HEK293 (cell line): ENCODE results near the gene SERPINA12.

ENCODE experiments used
- CTCF ChIA-PET: fragments of 350-600 bp; formaldehyde crosslinking; extraction: SDS; loops from one replicate; lab custom pipeline; 2021; ENCODE audit warnings: antibody characterized with exemption; lab: Yijun Ruan, JAX
- POLR2A ChIA-PET: fragments of 300-600 bp; formaldehyde crosslinking; extraction: SDS; loops from one replicate; lab custom pipeline; 2020; ENCODE audit warnings: antibody characterized with exemption, inconsistent platforms; lab: Yijun Ruan, JAX
- H3K27ac ChIP-seq: fragments of 200-500 bp; sonication (Bioruptor generic); 2 replicates; pipeline ENCODE4 v1.5.1; 2014; ENCODE audit warnings: low read depth, low read length, control low read depth, inconsistent platforms; ENCODE audit errors: extremely low read depth
- H3K36me3 ChIP-seq, 2 experiments: fragments of 200-500 bp in 1 of 2; sonication (Bioruptor generic) in 1 of 2; 1 replicate in 1 of 2; 2 replicates in 1 of 2; pipeline ENCODE4 v1.5.1; 2014 to 2017; ENCODE audit warnings: inconsistent platforms in 2 of 2, low read length in 2 of 2; ENCODE audit not compliant: control insufficient read depth in 2 of 2, insufficient read depth in 1 of 2
- H3K4me1 ChIP-seq: fragments of 200-500 bp; sonication (Bioruptor generic); 2 replicates; pipeline ENCODE4 v1.5.1; 2014; ENCODE audit warnings: mild to moderate bottlenecking, low read length, inconsistent platforms; ENCODE audit not compliant: control insufficient read depth, insufficient read depth
- H3K4me3 ChIP-seq: 2 replicates; pipeline ENCODE4 v1.5.1; 2011; ENCODE audit warnings: low read depth, mild to moderate bottlenecking, control low read depth, low read length, moderate library complexity
- H3K9me3 ChIP-seq: fragments of 200-500 bp; sonication (Bioruptor generic); 2 replicates; pipeline ENCODE4 v1.5.1; 2014; ENCODE audit warnings: low read depth, low read length, inconsistent platforms; ENCODE audit not compliant: control insufficient read depth, insufficient read depth
- EGR2 ChIP-seq: fragments of 450-650 bp; formaldehyde crosslinking; IDR thresholded peaks from 2 replicates; pipeline ENCODE4 v1.5.1; 2016; ENCODE audit warnings: low read depth, missing biosample characterization, missing genetic modification characterization
- GFI1B ChIP-seq: fragments of 450-650 bp; formaldehyde crosslinking; IDR thresholded peaks from 2 replicates; pipeline ENCODE4 v1.5.1; 2016; ENCODE audit warnings: missing biosample characterization, missing genetic modification characterization
- GLI2 ChIP-seq: fragments of 450-650 bp; formaldehyde crosslinking; IDR thresholded peaks from 2 replicates; pipeline ENCODE4; 2017; ENCODE audit warnings: missing biosample characterization, missing genetic modification characterization, low read depth, borderline replicate concordance
- MZF1 ChIP-seq: fragments of 450-650 bp; formaldehyde crosslinking; IDR thresholded peaks from 2 replicates; pipeline ENCODE4 v1.5.1; 2017; ENCODE audit warnings: missing biosample characterization, missing genetic modification characterization, borderline replicate concordance
- SALL2 ChIP-seq: fragments of 450-650 bp; formaldehyde crosslinking; IDR thresholded peaks from 2 replicates; pipeline ENCODE4 v1.5.0; 2017; ENCODE audit warnings: missing biosample characterization, mild to moderate bottlenecking, missing genetic modification characterization, borderline replicate concordance
- ZEB2 ChIP-seq: fragments of 450-650 bp; formaldehyde crosslinking; IDR thresholded peaks from 2 replicates; pipeline ENCODE4 v1.5.1; 2016; ENCODE audit warnings: missing biosample characterization, missing genetic modification characterization
- ZFHX2 ChIP-seq: fragments of 450-650 bp; formaldehyde crosslinking; conservative IDR thresholded peaks from 2 replicates; pipeline ENCODE4 v1.5.1; 2016; ENCODE audit warnings: missing biosample characterization, missing genetic modification characterization
- ZNF112 ChIP-seq: fragments of 450-650 bp; formaldehyde crosslinking; IDR thresholded peaks from 2 replicates; pipeline ENCODE4 v1.5.0; 2017; ENCODE audit warnings: missing biosample characterization, missing genetic modification characterization
- ZNF133 ChIP-seq: fragments of 450-650 bp; formaldehyde crosslinking; IDR thresholded peaks from 2 replicates; pipeline ENCODE4 v1.5.1; 2016; ENCODE audit warnings: missing biosample characterization, missing genetic modification characterization
- ZNF138 ChIP-seq: fragments of 450-650 bp; formaldehyde crosslinking; IDR thresholded peaks from 2 replicates; pipeline ENCODE4 v1.5.1; 2016; ENCODE audit warnings: missing biosample characterization, missing genetic modification characterization, borderline replicate concordance
- ZNF211 ChIP-seq: fragments of 450-650 bp; formaldehyde crosslinking; IDR thresholded peaks from 2 replicates; pipeline ENCODE4 v1.5.1; 2016; ENCODE audit warnings: low read depth, missing biosample characterization, missing genetic modification characterization
- ZNF548 ChIP-seq: fragments of 450-650 bp; formaldehyde crosslinking; IDR thresholded peaks from 2 replicates; pipeline ENCODE4 v1.5.1; 2016; ENCODE audit warnings: missing biosample characterization, missing genetic modification characterization
- ZNF670 ChIP-seq: fragments of 450-650 bp; formaldehyde crosslinking; IDR thresholded peaks from 2 replicates; pipeline ENCODE4 v1.5.1; 2016; ENCODE audit warnings: missing biosample characterization, missing genetic modification characterization, low read depth
- ZNF776 ChIP-seq: fragments of 450-650 bp; formaldehyde crosslinking; IDR thresholded peaks from 2 replicates; pipeline ENCODE4 v1.5.0; 2017; ENCODE audit warnings: missing biosample characterization, missing genetic modification characterization, borderline replicate concordance
- ZNF830 ChIP-seq: fragments of 450-650 bp; IDR thresholded peaks from 2 replicates; pipeline ENCODE4 v1.5.0; 2018; ENCODE audit warnings: missing biosample characterization, missing genetic modification characterization, low read depth, mild to moderate bottlenecking, moderate library complexity
- ZXDB ChIP-seq: fragments of 450-650 bp; formaldehyde crosslinking; IDR thresholded peaks from 2 replicates; pipeline ENCODE4 v1.5.1; 2016; ENCODE audit warnings: missing biosample characterization, missing genetic modification characterization
- TF ChIP-seq, protein P1 (sequence below): fragments of 450-650 bp; formaldehyde crosslinking; IDR thresholded peaks from 2 replicates; pipeline ENCODE4 v1.5.1; 2016; ENCODE audit warnings: missing biosample characterization, missing genetic modification characterization
- TF ChIP-seq, protein P2 (sequence below): sonication (generic); formaldehyde crosslinking; IDR thresholded peaks from 2 replicates; pipeline ENCODE4 v1.8.1; 2022; ENCODE audit warnings: mild to moderate bottlenecking, moderate library complexity, missing genetic modification reagents
- TF ChIP-seq, protein P3 (sequence below): fragments of 450-650 bp; formaldehyde crosslinking; IDR thresholded peaks from 2 replicates; pipeline ENCODE4 v1.5.1; 2016; ENCODE audit warnings: missing biosample characterization, missing genetic modification characterization

The SERPINA12 gene

DNA sequence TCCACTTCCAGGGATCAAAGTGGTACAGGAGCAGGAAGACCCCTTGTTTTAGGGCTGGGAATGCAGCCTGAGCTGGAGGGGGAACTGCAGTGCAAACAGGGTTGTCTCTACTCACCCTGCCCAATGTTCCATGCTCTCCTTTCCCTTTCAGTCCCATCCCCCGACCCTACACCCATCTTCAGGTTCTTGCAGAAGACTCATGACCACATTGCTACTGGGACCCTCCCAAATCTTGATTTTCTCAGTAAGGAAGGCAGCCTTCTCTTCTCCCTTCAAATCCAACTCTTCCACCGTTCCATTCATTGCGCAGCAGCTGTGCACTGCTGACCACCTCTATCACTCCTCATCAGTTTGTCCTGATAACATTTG is 58.6 kb downstream of the SERPINA12 start:
- H3K4me1 ChIP-seq, result no peaks in the 10 kb centered on the region
- H3K36me3 ChIP-seq, result no peaks in the 10 kb centered on the region
- TF ChIP-seq ZEB2 (tag by site-specific recombination) (no peak), ZNF548 (tag by site-specific recombination) (no peak), ZNF211 (no peak), GFI1B (tag by site-specific recombination) (no peak)
- no peak overlapping the region for H3K27ac ChIP-seq
- no peak overlapping the region for H3K4me3 ChIP-seq
- ChIA-PET CTCF (interaction anchor here (1.8 kb wide), 1 partner anchor 36 kb away, joined by 7 read pairs; no protein-coding TSS in a partner anchor), POLR2A (no interaction called here)
- no peaks in the 10 kb centered on the region for H3K9me3 ChIP-seq

DNA sequence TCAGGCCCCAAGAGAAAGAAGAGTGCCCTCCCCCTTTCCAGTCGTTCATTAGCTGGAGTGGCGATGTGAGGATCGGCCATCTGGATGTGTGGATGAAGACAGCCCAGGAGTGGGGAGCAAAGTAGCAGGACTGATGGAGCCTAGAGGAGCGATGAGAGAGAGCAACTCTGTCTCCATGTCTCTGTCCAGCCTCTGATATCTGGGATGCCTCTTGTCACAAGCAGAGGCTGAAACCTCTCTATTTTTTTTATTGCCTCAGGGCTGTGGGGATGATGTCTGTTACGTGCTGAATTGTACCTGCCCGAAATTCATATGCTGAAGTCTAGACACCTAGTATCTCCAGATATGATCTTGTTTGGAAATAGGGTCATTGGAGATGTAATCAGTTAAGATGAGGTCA is 59.3 kb downstream of the SERPINA12 start:
- POLR2A ChIA-PET, result interaction anchor here (0.8 kb wide), 1 partner anchor 209 kb away, joined by 6 read pairs; no protein-coding TSS in a partner anchor
- TF ChIP-seq, protein P1, sequence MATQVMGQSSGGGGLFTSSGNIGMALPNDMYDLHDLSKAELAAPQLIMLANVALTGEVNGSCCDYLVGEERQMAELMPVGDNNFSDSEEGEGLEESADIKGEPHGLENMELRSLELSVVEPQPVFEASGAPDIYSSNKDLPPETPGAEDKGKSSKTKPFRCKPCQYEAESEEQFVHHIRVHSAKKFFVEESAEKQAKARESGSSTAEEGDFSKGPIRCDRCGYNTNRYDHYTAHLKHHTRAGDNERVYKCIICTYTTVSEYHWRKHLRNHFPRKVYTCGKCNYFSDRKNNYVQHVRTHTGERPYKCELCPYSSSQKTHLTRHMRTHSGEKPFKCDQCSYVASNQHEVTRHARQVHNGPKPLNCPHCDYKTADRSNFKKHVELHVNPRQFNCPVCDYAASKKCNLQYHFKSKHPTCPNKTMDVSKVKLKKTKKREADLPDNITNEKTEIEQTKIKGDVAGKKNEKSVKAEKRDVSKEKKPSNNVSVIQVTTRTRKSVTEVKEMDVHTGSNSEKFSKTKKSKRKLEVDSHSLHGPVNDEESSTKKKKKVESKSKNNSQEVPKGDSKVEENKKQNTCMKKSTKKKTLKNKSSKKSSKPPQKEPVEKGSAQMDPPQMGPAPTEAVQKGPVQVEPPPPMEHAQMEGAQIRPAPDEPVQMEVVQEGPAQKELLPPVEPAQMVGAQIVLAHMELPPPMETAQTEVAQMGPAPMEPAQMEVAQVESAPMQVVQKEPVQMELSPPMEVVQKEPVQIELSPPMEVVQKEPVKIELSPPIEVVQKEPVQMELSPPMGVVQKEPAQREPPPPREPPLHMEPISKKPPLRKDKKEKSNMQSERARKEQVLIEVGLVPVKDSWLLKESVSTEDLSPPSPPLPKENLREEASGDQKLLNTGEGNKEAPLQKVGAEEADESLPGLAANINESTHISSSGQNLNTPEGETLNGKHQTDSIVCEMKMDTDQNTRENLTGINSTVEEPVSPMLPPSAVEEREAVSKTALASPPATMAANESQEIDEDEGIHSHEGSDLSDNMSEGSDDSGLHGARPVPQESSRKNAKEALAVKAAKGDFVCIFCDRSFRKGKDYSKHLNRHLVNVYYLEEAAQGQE (tag by site-specific recombination), result peak; percentile 39; the same call in 1 of the 2 replicates
- TF ChIP-seq MZF1 (tag by site-specific recombination), result no peak
- H3K36me3 ChIP-seq, result no peaks in the 10 kb centered on the region
- H3K9me3 ChIP-seq, result no peaks in the 10 kb centered on the region
- no peak overlapping the region for H3K27ac ChIP-seq
- CTCF ChIA-PET, result interaction anchor here (1.3 kb wide), 1 partner anchor 36 kb away, joined by 3 read pairs; no protein-coding TSS in a partner anchor
- no peak overlapping the region for H3K4me3 ChIP-seq
- H3K4me1 ChIP-seq, result no peaks in the 10 kb centered on the region

DNA sequence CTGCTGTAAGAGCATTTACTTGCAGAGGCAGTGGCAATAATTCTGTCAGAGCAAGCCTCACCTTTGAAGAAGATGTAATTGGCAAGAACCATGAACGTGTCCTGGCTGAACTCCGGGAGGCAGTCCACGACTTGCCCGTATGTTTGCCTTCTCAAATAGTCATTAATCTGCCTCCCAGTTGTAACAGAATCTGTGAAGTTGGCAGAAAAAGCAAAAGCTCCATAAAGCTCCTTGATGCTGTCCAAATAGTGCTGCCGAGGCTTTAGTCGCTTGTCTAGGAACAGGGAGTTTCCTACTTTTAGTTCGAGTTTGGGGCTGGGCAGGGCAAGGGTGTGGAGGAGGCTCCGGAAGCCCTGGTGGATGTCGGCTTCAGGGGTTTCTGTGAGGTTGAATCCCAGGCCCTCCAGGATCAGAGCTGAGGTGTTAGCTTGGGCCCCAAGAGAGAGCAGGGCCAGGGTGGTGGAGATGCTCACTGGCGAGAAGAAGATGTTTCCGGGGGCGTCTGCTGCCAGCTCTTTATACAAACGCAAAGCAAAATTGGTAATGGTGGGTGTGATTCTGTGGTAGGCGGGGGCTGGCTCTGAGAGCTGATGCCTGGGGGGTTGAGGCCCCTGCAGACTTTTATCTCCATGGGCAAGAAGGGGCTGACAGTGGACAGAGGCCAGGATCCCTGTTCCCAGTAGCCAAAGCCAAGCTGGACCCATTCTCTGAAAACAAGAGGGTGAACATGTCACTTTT is 61.0 kb downstream of the SERPINA12 start:
- Histone ChIP-seq H3K4me3 (no peak overlapping the region), H3K4me1 (no peaks in the 10 kb centered on the region), H3K27ac (no peak overlapping the region), H3K9me3 (no peaks in the 10 kb centered on the region), H3K36me3 (no peaks in the 10 kb centered on the region)
- TF ChIP-seq ZNF112 (tag by site-specific recombination) (no peak), ZNF133 (tag by site-specific recombination) (no peak), EGR2 (tag by site-specific recombination) (peak; percentile 53; the same call in 1 of the 2 replicates), ZFHX2 (tag by site-specific recombination) (peak; percentile 40; the same call in 1 of the 2 replicates)
- TF ChIP-seq, protein P2, sequence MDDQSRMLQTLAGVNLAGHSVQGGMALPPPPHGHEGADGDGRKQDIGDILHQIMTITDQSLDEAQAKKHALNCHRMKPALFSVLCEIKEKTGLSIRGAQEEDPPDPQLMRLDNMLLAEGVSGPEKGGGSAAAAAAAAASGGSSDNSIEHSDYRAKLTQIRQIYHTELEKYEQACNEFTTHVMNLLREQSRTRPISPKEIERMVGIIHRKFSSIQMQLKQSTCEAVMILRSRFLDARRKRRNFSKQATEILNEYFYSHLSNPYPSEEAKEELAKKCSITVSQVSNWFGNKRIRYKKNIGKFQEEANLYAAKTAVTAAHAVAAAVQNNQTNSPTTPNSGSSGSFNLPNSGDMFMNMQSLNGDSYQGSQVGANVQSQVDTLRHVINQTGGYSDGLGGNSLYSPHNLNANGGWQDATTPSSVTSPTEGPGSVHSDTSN (CRISPR knock-in tag), result no peak
- ChIA-PET CTCF (interaction anchor here (0.6 to 2.4 kb wide), 4 partner anchors 15 to 118 kb away, joined by 3 to 13 read pairs (median 6); no protein-coding TSS in a partner anchor), POLR2A (no interaction called here)

DNA sequence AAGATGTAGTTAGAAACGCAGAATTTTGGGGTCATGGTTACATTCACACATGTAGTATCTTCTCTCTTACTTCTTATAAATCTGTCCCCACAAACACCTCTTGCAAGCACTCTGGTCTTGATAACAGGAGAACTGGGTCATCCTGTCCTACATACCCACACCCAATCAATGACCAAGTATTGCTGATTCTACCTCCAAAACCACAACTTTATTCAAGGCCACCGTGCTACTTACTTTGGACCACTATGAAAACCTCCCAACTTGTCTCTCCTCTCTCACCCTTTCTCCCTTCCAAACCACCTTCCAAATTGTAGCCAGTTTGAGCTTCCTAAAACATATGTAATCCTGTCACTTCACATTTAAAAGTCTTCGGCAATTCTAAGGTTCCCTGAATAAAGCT is 62.1 kb downstream of the SERPINA12 start:
- Histone ChIP-seq H3K4me3 (no peak overlapping the region), H3K36me3 (no peaks in the 10 kb centered on the region), H3K27ac (no peak overlapping the region), H3K4me1 (no peaks in the 10 kb centered on the region), H3K9me3 (no peaks in the 10 kb centered on the region)
- CTCF ChIA-PET, result interaction anchor here (2.1 to 2.7 kb wide), 3 partner anchors 14 to 39 kb away, joined by 8 to 13 read pairs (median 12); no protein-coding TSS in a partner anchor
- POLR2A ChIA-PET, result no interaction called here
- TF ChIP-seq GFI1B (tag by site-specific recombination) (no peak), ZNF670 (tag by site-specific recombination) (no peak), ZNF548 (tag by site-specific recombination) (no peak), ZNF830 (tag by site-specific recombination) (no peak), ZNF776 (tag by site-specific recombination) (no peak), ZXDB (tag by site-specific recombination) (no peak), ZNF112 (tag by site-specific recombination) (no peak), GLI2 (tag by site-specific recombination) (no peak), ZNF138 (tag by site-specific recombination) (no peak), SALL2 (no peak)
- TF ChIP-seq, protein P3, sequence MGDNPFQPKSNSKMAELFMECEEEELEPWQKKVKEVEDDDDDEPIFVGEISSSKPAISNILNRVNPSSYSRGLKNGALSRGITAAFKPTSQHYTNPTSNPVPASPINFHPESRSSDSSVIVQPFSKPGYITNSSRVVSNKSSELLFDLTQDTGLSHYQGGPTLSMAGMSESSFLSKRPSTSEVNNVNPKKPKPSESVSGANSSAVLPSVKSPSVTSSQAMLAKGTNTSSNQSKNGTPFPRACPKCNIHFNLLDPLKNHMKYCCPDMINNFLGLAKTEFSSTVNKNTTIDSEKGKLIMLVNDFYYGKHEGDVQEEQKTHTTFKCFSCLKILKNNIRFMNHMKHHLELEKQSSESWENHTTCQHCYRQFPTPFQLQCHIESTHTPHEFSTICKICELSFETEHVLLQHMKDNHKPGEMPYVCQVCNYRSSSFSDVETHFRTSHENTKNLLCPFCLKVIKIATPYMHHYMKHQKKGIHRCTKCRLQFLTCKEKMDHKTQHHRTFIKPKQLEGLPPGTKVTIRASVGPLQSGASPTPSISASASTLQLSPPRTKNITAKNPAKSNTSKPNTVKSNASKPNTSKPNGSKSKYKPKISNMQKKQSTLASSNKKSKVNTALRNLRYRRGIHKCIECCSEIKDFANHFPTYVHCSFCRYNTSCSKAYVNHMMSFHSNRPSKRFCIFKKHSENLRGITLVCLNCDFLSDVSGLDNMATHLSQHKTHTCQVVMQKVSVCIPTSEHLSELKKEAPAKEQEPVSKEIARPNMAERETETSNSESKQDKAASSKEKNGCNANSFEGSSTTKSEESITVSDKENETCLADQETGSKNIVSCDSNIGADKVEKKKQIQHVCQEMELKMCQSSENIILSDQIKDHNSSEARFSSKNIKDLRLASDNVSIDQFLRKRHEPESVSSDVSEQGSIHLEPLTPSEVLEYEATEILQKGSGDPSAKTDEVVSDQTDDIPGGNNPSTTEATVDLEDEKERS, result no peak
